H9 (cell line): ENCODE measurements around the gene CSNK1E. TPM values are rescaled to one million over a fixed set of nuclear protein-coding genes. Genes with fewer than 3 reads are reported as not detected.

Source experiments
- DNase-seq: peaks from one replicate; pipeline ENCODE4 v3.0.0-alpha.2; 2017
- H2AFZ ChIP-seq: one replicate; pipeline ENCODE4 v1.6.1; 2013; ENCODE audit warnings: mild to moderate bottlenecking, low read length, control low read depth, moderate library complexity
- H2AK5ac ChIP-seq: 2 replicates; pipeline ENCODE4 v1.6.1; 2013; ENCODE audit warnings: low read length, control low read depth, mixed read lengths; ENCODE audit not compliant: insufficient read length
- H2BK120ac ChIP-seq: one replicate; pipeline ENCODE4 v1.6.1; 2013; ENCODE audit warnings: low read depth, mild to moderate bottlenecking, low read length, control low read depth, inconsistent platforms; ENCODE audit not compliant: poor library complexity, severe bottlenecking
- H2BK12ac ChIP-seq: 2 replicates; pipeline ENCODE4 v1.6.1; 2013; ENCODE audit warnings: low read length, control low read depth, mixed read lengths, low read depth; ENCODE audit not compliant: insufficient read length
- H2BK15ac ChIP-seq: 2 replicates; pipeline ENCODE4 v1.6.1; 2013; ENCODE audit warnings: low read depth, low read length, control low read depth
- H2BK20ac ChIP-seq: one replicate; pipeline ENCODE4 v1.6.1; 2013; ENCODE audit warnings: low read depth, mild to moderate bottlenecking, low read length, control low read depth, inconsistent platforms; ENCODE audit not compliant: poor library complexity, severe bottlenecking
- H2BK5ac ChIP-seq: 2 replicates; pipeline ENCODE4 v1.6.1; 2013; ENCODE audit warnings: low read length, control low read depth, mixed read lengths; ENCODE audit not compliant: insufficient read length
- H3K14ac ChIP-seq: 2 replicates; pipeline ENCODE4 v1.6.1; 2013; ENCODE audit warnings: low read length, control low read depth; ENCODE audit not compliant: insufficient read depth
- H3K18ac ChIP-seq: 2 replicates; pipeline ENCODE4 v1.6.1; 2013; ENCODE audit warnings: low read depth, mild to moderate bottlenecking, mixed read lengths, low read length, control low read depth; ENCODE audit not compliant: insufficient read length
- H3K23ac ChIP-seq: 2 replicates; pipeline ENCODE4 v1.6.1; 2013; ENCODE audit warnings: low read length, control low read depth, mixed read lengths, low read depth; ENCODE audit not compliant: insufficient read length
- H3K23me2 ChIP-seq: 2 replicates; pipeline ENCODE4 v1.6.1; 2013; ENCODE audit warnings: low read depth, mild to moderate bottlenecking, mixed read lengths, low read length, control low read depth; ENCODE audit not compliant: insufficient read length, poor library complexity, severe bottlenecking
- H3K27ac ChIP-seq: 2 replicates; pipeline ENCODE4 v1.5.1; 2013; ENCODE audit warnings: low read length, control low read depth, mixed read lengths, low read depth; ENCODE audit not compliant: insufficient read length
- H3K27me3 ChIP-seq: 2 replicates; pipeline ENCODE4 v1.6.1; 2013; ENCODE audit warnings: low read length, control low read depth, inconsistent platforms; ENCODE audit not compliant: insufficient read depth
- H3K4ac ChIP-seq: 2 replicates; pipeline ENCODE4 v1.6.1; 2013; ENCODE audit warnings: low read depth, mild to moderate bottlenecking, control low read depth, inconsistent platforms, low read length, moderate library complexity
- H3K4me1 ChIP-seq: 2 replicates; pipeline ENCODE4 v1.6.1; 2013; ENCODE audit warnings: low read length, control low read depth, inconsistent platforms; ENCODE audit not compliant: insufficient read depth
- H3K4me2 ChIP-seq: 2 replicates; pipeline ENCODE4 v1.6.1; 2013; ENCODE audit warnings: low read length, control low read depth, mixed read lengths; ENCODE audit not compliant: insufficient read length, insufficient read depth
- H3K56ac ChIP-seq: 2 replicates; pipeline ENCODE4 v1.6.1; 2013; ENCODE audit warnings: low read depth, mild to moderate bottlenecking, mixed read lengths, low read length, control low read depth; ENCODE audit not compliant: insufficient read length
- H3K79me1 ChIP-seq: 2 replicates; pipeline ENCODE4 v1.6.1; 2013; ENCODE audit warnings: low read depth, mild to moderate bottlenecking, moderate library complexity, low read length, control low read depth, inconsistent platforms; ENCODE audit not compliant: insufficient read depth, poor library complexity, severe bottlenecking
- H3K79me2 ChIP-seq: 2 replicates; pipeline ENCODE4 v1.6.1; 2013; ENCODE audit warnings: low read length, control low read depth, inconsistent platforms; ENCODE audit not compliant: insufficient read depth
- H3K9ac ChIP-seq: 2 replicates; pipeline ENCODE4 v1.6.1; 2013; ENCODE audit warnings: low read length, control low read depth, mixed read lengths; ENCODE audit not compliant: insufficient read length; ENCODE audit errors: extremely low read depth
- H3K9me3 ChIP-seq: one replicate; pipeline ENCODE4 v1.6.1; 2013; ENCODE audit warnings: low read depth, low read length, inconsistent platforms; ENCODE audit not compliant: control insufficient read depth
- H3T11ph ChIP-seq: one replicate; pipeline ENCODE4 v1.6.1; 2013; ENCODE audit warnings: mild to moderate bottlenecking, low read length, control low read depth, inconsistent platforms
- H4K20me1 ChIP-seq: one replicate; pipeline ENCODE4 v1.6.1; 2013; ENCODE audit not compliant: control insufficient read depth, insufficient read length, insufficient read depth
- H4K5ac ChIP-seq: 2 replicates; pipeline ENCODE4 v1.6.1; 2013; ENCODE audit warnings: low read depth, mild to moderate bottlenecking, mixed read lengths, low read length, control low read depth; ENCODE audit not compliant: insufficient read length
- H4K8ac ChIP-seq: replicated peaks from 2 replicates; pipeline ENCODE4 v1.6.1; 2013; ENCODE audit warnings: low read length, control low read depth, mixed read lengths, low read depth; ENCODE audit not compliant: insufficient read length
- H4K91ac ChIP-seq: 2 replicates; pipeline ENCODE4 v1.6.1; 2013; ENCODE audit warnings: low read depth, mild to moderate bottlenecking, moderate library complexity, mixed read lengths, low read length, control low read depth; ENCODE audit not compliant: insufficient read length
- H3K27ac Mint-ChIP-seq, 3 experiments: 2 replicates in 2 of 3; 3 replicates in 1 of 3; pipeline ENCODE4 v1.8.0; 2020 to 2021; ENCODE audit warnings: mixed read lengths in 3 of 3, mild to moderate bottlenecking in 1 of 3, moderate library complexity in 1 of 3
- H3K27me3 Mint-ChIP-seq: 2 replicates; pipeline ENCODE4 v1.8.0; 2021; ENCODE audit warnings: low read depth, mild to moderate bottlenecking, moderate library complexity, mixed read lengths
- H3K36me3 Mint-ChIP-seq, 3 experiments: 2 replicates in 2 of 3; 3 replicates in 1 of 3; pipeline ENCODE4 v1.8.0; 2020 to 2021; ENCODE audit warnings: low read depth in 3 of 3, mixed read lengths in 3 of 3; ENCODE audit not compliant: insufficient read depth in 1 of 3
- H3K4me1 Mint-ChIP-seq, 2 experiments: 2 replicates each; pipeline ENCODE4 v1.8.0; 2020; ENCODE audit warnings: mixed read lengths in 2 of 2
- H3K4me3 Mint-ChIP-seq, 2 experiments: 2 replicates in 1 of 2; 3 replicates in 1 of 2; pipeline ENCODE4 v1.8.0; 2020 to 2021; ENCODE audit warnings: mild to moderate bottlenecking in 2 of 2, mixed read lengths in 2 of 2, moderate library complexity in 1 of 2
- H3K9me3 Mint-ChIP-seq, 2 experiments: 2 replicates in 1 of 2; 3 replicates in 1 of 2; pipeline ENCODE4 v1.8.0; 2020; ENCODE audit warnings: mild to moderate bottlenecking in 2 of 2, mixed read lengths in 2 of 2, moderate library complexity in 1 of 2
- CTCF ChIP-seq: fragments of 200-600 bp; sonication (generic); conservative IDR thresholded peaks from 3 replicates; pipeline ENCODE4 v1.8.0; 2021; ENCODE audit warnings: antibody characterized with exemption, mild to moderate bottlenecking
- WGBS: extraction: QIAGEN DNeasy Blood & Tissue Kit; methylation state at CpG from one replicate; pipeline ENCODE4 v1.1.7; 2013; ENCODE audit warnings: missing lambda C conversion rate, low lambda C conversion rate, mixed read lengths; ENCODE audit not compliant: insufficient read length; ENCODE audit errors: extremely low coverage; 5-methylcytosine and 5-hydroxymethylcytosine counted together
- total RNA-seq: library from RNA; stranded (reverse); gene quantifications from 2 replicates; pipeline ENCODE4 v1.2.1, GENCODE V29; 2021

Gene CSNK1E
- total RNA-seq, 1 experiment from 2014 or later: 236 TPM

GRCh38 chr22:38257181-38257580 is 60.1 kb downstream of the CSNK1E start:
- Histone ChIP-seq H2AK5ac (no peak overlapping the region), H2BK15ac (no peak overlapping the region), H3K14ac (no peak overlapping the region), H3K79me2 (no peaks in the 10 kb centered on the region; the same call in 1 of the 2 replicates), H3K4ac (no peak overlapping the region), H2BK12ac (no peak overlapping the region), H3K79me1 (peaks cover 3% of the 10 kb centered on the region), H2AFZ (no peak overlapping the region), H3K4me1 (no peaks in the 10 kb centered on the region), H3K4me2 (no peak overlapping the region), H4K91ac (no peak overlapping the region), H3T11ph (no peak overlapping the region), H3K27me3 (no peaks in the 10 kb centered on the region), H4K20me1 (peaks cover 2% of the 10 kb centered on the region), H3K9ac (no peak overlapping the region), H2BK20ac (no peak overlapping the region), H3K56ac (no peak overlapping the region), H3K23ac (no peak overlapping the region), H2BK120ac (no peak overlapping the region), H3K18ac (no peak overlapping the region), H3K23me2 (no peaks in the 10 kb centered on the region), H2BK5ac (no peak overlapping the region), H4K8ac (no peak overlapping the region), H3K27ac (no peak overlapping the region), H3K9me3 (no peaks in the 10 kb centered on the region), H4K5ac (no peak overlapping the region)
- Mint-ChIP-seq H3K4me3 (no peak overlapping the region), H3K27ac (peak overlapping the region in 2 of 3 experiments; percentile 24 to 31; a peak in 1 of 7 replicates), H3K9me3 (no peaks in the 10 kb centered on the region), H3K4me1 (peaks cover 22 to 34% of the 10 kb centered on the region in 2 experiments), H3K27me3 (no peaks in the 10 kb centered on the region), H3K36me3 (peaks cover 0 to 5% (median 0%) of the 10 kb centered on the region in 3 experiments; a peak in 1 of 7 replicates)
- no peak for DNase-seq
- TF ChIP-seq CTCF: no peak
- WGBS: no CpG with 5 or more reads among the region's 14 CpGs
